RCC 7860 (cell line): Measurements from ENCODE around the gene LRRC45.

ENCODE experiments used
- DNase-seq: peaks from one replicate; pipeline ENCODE4 v3.0.0-alpha.2; 2015; ENCODE audit warnings: low spot score
- FAIRE-seq: peaks from 2 replicates; lab custom pipeline; 2012; peaks lifted over from hg19 to GRCh38; lab: Jason Lieb, UNC

Gene LRRC45

GRCh38 chr17:82049106-82049505 is 26.0 kb downstream of the LRRC45 start:
- no peak for FAIRE-seq

GRCh38 chr17:82049521-82049971 is 26.4 kb downstream of the LRRC45 start:
- no peak for FAIRE-seq
- DNase-seq: no peak

More at GRCh38 chr17:82049106-82049505, 26.0 kb downstream of the LRRC45 start:
- no peak for DNase-seq

- DNase-seq (no peak), FAIRE-seq (no peak)
These were observed 27.2 kb downstream of the LRRC45 start for GRCh38 chr17:82050152-82050760.

GRCh38 chr17:82050761-82051641 is 27.9 kb downstream of the LRRC45 start:
- DNase-seq (no peak), FAIRE-seq (no peak)

- FAIRE-seq (no peak), DNase-seq (peak; percentile 29)
These were observed 28.9 kb downstream of the LRRC45 start, which contains the start of the genes GPS1 and RFNG for GRCh38 chr17:82051776-82052637. TSS of gene GPS1 (plus strand) at chr17:82051898. CDS start at chr17:82051932, 34 bp downstream. TSS of gene RFNG (minus strand) at chr17:82051811. CDS start at chr17:82051766, 45 bp downstream.

GRCh38 chr17:82052638-82053059 is 29.5 kb downstream of the LRRC45 start:
- no peak for FAIRE-seq
- no peak for DNase-seq

- DNase-seq (no peak), FAIRE-seq (no peak)
These were observed 30.0 kb downstream of the LRRC45 start for GRCh38 chr17:82053130-82053529.

- FAIRE-seq (no peak), DNase-seq (no peak)
These were observed 30.6 kb downstream of the LRRC45 start for GRCh38 chr17:82053556-82054263.

GRCh38 chr17:82054351-82055022 is 31.4 kb downstream of the LRRC45 start:
- FAIRE-seq (no peak), DNase-seq (no peak)

GRCh38 chr17:82055023-82055964 is 32.2 kb downstream of the LRRC45 start:
- DNase-seq (no peak), FAIRE-seq (no peak)

GRCh38 chr17:82055965-82056728 is 33.0 kb downstream of the LRRC45 start:
- FAIRE-seq (no peak), DNase-seq (no peak)

GRCh38 chr17:82056729-82057621 is 33.9 kb downstream of the LRRC45 start:
- no peak for FAIRE-seq
- DNase-seq: no peak

- FAIRE-seq (no peak), DNase-seq (no peak)
These were observed 35.2 kb downstream of the LRRC45 start for GRCh38 chr17:82058230-82058854.

GRCh38 chr17:82058855-82059249 is 35.7 kb downstream of the LRRC45 start:
- DNase-seq: no peak
- no peak for FAIRE-seq

GRCh38 chr17:82059272-82060000 is 36.3 kb downstream of the LRRC45 start:
- DNase-seq: no peak
- FAIRE-seq: no peak

GRCh38 chr17:82060001-82060380 is 36.9 kb downstream of the LRRC45 start:
- no peak for FAIRE-seq

More at GRCh38 chr17:82060001-82060380, 36.9 kb downstream of the LRRC45 start:
- DNase-seq: no peak
